Endothelial cell of umbilical vein (primary cell): Measurements from ENCODE around the gene SYNE3. TPM values are rescaled to one million over a fixed set of nuclear protein-coding genes. Genes with fewer than 3 reads are reported as not detected.

ENCODE experiments used
- BruUV-seq: library from RNA; stranded (reverse); fragments of 400-500 nt; replicated peaks from 2 replicates; lab custom pipeline; 2021; lab: Mats Ljungman, UMichigan
- CTCF ChIA-PET: fragments of 300-600, 350-600 bp; sonication (Branson Sonifier 250); formaldehyde crosslinking; loops from one replicate; lab custom pipeline; 2021; ENCODE audit warnings: antibody characterized with exemption, inconsistent platforms; lab: Charles Lee
- POLR2A ChIA-PET: fragments of 300-600, 350-600 bp; sonication (Branson Sonifier 250); formaldehyde crosslinking; loops from one replicate; lab custom pipeline; 2021; ENCODE audit warnings: antibody characterized with exemption, inconsistent platforms; lab: Charles Lee
- DNase-seq: peaks from one replicate; pipeline ENCODE4 v3.0.0-alpha.2; 2011; ENCODE audit warnings: low read depth, low spot score
- FAIRE-seq: peaks from 2 replicates; lab custom pipeline; 2011; peaks lifted over from hg19 to GRCh38; lab: Jason Lieb, UNC
- H2AFZ ChIP-seq: 2 replicates; pipeline ENCODE4 v1.6.0; 2012; ENCODE audit warnings: low read depth, low read length, control low read depth, inconsistent platforms
- H3K27ac ChIP-seq: 2 replicates; pipeline ENCODE4 v1.5.1; 2011; ENCODE audit warnings: low read depth, mild to moderate bottlenecking, control low read depth, low read length, moderate library complexity; ENCODE audit not compliant: insufficient read depth
- H3K27me3 ChIP-seq, 2 experiments: 2 replicates each; pipeline versions ENCODE4 v1.6.0 to v1.6.1; 2011; ENCODE audit warnings: low read length in 2 of 2, mixed read lengths in 1 of 2; ENCODE audit not compliant: control insufficient read depth in 2 of 2, insufficient read depth in 2 of 2
- H3K36me3 ChIP-seq, 2 experiments: 2 replicates in 1 of 2; 3 replicates in 1 of 2; pipeline ENCODE4 v1.5.1; 2011; ENCODE audit warnings: low read length in 2 of 2, mild to moderate bottlenecking in 1 of 2, moderate library complexity in 1 of 2; ENCODE audit not compliant: control insufficient read depth in 2 of 2, insufficient read depth in 2 of 2; ENCODE audit errors: extremely low read depth in 1 of 2
- H3K4me1 ChIP-seq: 3 replicates; pipeline ENCODE4 v1.5.1; 2011; ENCODE audit warnings: mild to moderate bottlenecking, low read length; ENCODE audit not compliant: control insufficient read depth, insufficient read depth; ENCODE audit errors: extremely low read depth
- H3K4me2 ChIP-seq: 2 replicates; pipeline ENCODE4 v1.6.1; 2011; ENCODE audit warnings: low read length, control low read depth, mixed read lengths; ENCODE audit not compliant: insufficient read depth
- H3K4me3 ChIP-seq, 3 experiments: fragments of 200-600 bp in 1 of 3; sonication (generic), shearing (Covaris generic) in 1 of 3; replicated peaks in 1 of 3; 2 replicates each; pipeline ENCODE4 v1.5.1; 2011 to 2016; ENCODE audit warnings: control low read depth in 3 of 3, low read length in 3 of 3, mild to moderate bottlenecking in 2 of 3, inconsistent platforms in 1 of 3, low read depth in 1 of 3, moderate library complexity in 1 of 3; ENCODE audit not compliant: insufficient read depth in 1 of 3
- H3K79me2 ChIP-seq: 2 replicates; pipeline ENCODE4 v1.6.0; 2012; ENCODE audit warnings: low read length, inconsistent platforms; ENCODE audit not compliant: control insufficient read depth, insufficient read depth
- H3K9ac ChIP-seq: replicated peaks from 2 replicates; pipeline ENCODE3; 2011; ENCODE audit warnings: low read length, control low read depth; ENCODE audit not compliant: insufficient read depth; ENCODE audit errors: extremely low read depth
- H3K9me1 ChIP-seq: replicated peaks from 3 replicates; pipeline ENCODE4 v1.6.0; 2011; ENCODE audit warnings: mild to moderate bottlenecking, low read length; ENCODE audit not compliant: control insufficient read depth, insufficient read depth; ENCODE audit errors: extremely low read depth
- H3K9me3 ChIP-seq: replicated peaks from 2 replicates; pipeline ENCODE4 v1.5.1; 2012; ENCODE audit warnings: low read length, inconsistent platforms; ENCODE audit not compliant: control insufficient read depth, insufficient read depth
- H4K20me1 ChIP-seq: replicated peaks from 2 replicates; pipeline ENCODE3; 2011; ENCODE audit warnings: mild to moderate bottlenecking, low read length; ENCODE audit not compliant: control insufficient read depth, insufficient read depth; ENCODE audit errors: extremely low read depth
- FOS ChIP-seq: IDR thresholded peaks from 2 replicates; pipeline ENCODE4 v1.6.1; 2011; ENCODE audit warnings: mild to moderate bottlenecking, low read length, moderate library complexity, borderline replicate concordance; ENCODE audit not compliant: insufficient read depth
- JUN ChIP-seq: IDR thresholded peaks from 2 replicates; pipeline ENCODE4 v1.6.1; 2011; ENCODE audit warnings: borderline replicate concordance, low read depth; ENCODE audit not compliant: insufficient read length, insufficient read depth
- MYC ChIP-seq: IDR thresholded peaks from one replicate; pipeline ENCODE4 v1.6.1; 2011; ENCODE audit warnings: mild to moderate bottlenecking, low read depth, low read length
- dilution Hi-C: fragments of 300-500 bp; cut with MboI; formaldehyde crosslinking; loops from one replicate; pipeline ENCODE4 v1.15.0; 2019; ENCODE audit warnings: low sequenced_read_pairs; ENCODE audit not compliant: extremely low pct_ligation_motif_present
- intact Hi-C: fragments of 100-400 bp; cut with micrococcal nuclease; formaldehyde crosslinking; loops from one replicate; pipeline ENCODE4 v1.10.0; 2022
- polyA plus RNA-seq, 4 experiments: library from polyadenylated mRNA; depleted of rRNA in 3 of 4; stranded (reverse) in 3 of 4; unstranded in 1 of 4; fragments of >200 nt; gene quantifications; 2 replicates each; pipeline versions ENCODE4 v1.2.1 to v1.2.3, GENCODE V29; 2011 to 2012; ENCODE audit warnings: missing spikeins in 1 of 4
- total RNA-seq: library from RNA; stranded (reverse); gene quantifications from 2 replicates; pipeline ENCODE4 v1.2.3, GENCODE V29; 2021
- TF ChIP-seq, protein P1 (sequence below), 2 donors: IDR thresholded peaks; 1 replicate in 1 of 2; 2 replicates in 1 of 2; pipeline ENCODE4 v1.5.1; 2011; ENCODE audit warnings: low read length in 2 of 2, mild to moderate bottlenecking in 2 of 2, moderate library complexity in 2 of 2, control low read depth in 1 of 2, inconsistent platforms in 1 of 2, low read depth in 1 of 2; ENCODE audit not compliant: insufficient read depth in 1 of 2; ENCODE audit errors: extremely low read depth in 1 of 2

The SYNE3 gene
- total and polyA plus RNA-seq, 2 donors (not counting 3 experiments of a cell fraction or from before 2014, with no cell fraction given), result 3.0 to 18.8 TPM

DNA sequence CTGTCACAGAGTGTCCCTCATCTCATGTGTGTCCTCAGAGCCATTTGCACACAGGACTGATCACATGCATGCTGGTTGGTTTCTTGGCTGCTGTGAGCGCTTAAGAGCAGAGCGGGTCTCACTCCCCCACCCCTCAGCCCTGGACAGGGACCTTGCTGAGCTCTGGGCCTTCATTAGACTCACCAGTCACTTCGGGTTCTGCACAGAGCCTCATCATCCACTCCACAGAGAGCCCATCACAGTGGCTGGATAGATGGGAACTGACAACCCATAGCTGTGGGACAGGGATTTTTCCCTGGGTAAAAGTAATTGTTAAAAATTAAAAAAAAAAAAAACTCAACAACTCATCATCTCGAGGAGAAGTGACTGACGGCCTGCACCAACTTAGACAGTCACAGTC is 26.6 kb upstream of the SYNE3 start:
- Histone ChIP-seq H3K36me3 (no peaks in the 10 kb centered on the region), H3K4me1 (peaks cover 29% of the 10 kb centered on the region), H3K4me3 (no peak overlapping the region), H3K27ac (no peak overlapping the region), H3K9me1 (no peaks in the 10 kb centered on the region), H2AFZ (no peak overlapping the region), H3K9me3 (no peaks in the 10 kb centered on the region), H3K9ac (no peak overlapping the region), H3K27me3 (no peaks in the 10 kb centered on the region), H3K79me2 (peaks cover 52% of the 10 kb centered on the region), H4K20me1 (no peaks in the 10 kb centered on the region), H3K4me2 (no peak overlapping the region)
- no peak for FAIRE-seq
- TF ChIP-seq FOS (no peak), JUN (no peak), MYC (no peak)
- TF ChIP-seq, protein P1, sequence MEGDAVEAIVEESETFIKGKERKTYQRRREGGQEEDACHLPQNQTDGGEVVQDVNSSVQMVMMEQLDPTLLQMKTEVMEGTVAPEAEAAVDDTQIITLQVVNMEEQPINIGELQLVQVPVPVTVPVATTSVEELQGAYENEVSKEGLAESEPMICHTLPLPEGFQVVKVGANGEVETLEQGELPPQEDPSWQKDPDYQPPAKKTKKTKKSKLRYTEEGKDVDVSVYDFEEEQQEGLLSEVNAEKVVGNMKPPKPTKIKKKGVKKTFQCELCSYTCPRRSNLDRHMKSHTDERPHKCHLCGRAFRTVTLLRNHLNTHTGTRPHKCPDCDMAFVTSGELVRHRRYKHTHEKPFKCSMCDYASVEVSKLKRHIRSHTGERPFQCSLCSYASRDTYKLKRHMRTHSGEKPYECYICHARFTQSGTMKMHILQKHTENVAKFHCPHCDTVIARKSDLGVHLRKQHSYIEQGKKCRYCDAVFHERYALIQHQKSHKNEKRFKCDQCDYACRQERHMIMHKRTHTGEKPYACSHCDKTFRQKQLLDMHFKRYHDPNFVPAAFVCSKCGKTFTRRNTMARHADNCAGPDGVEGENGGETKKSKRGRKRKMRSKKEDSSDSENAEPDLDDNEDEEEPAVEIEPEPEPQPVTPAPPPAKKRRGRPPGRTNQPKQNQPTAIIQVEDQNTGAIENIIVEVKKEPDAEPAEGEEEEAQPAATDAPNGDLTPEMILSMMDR (IDR thresholded peaks at IDR 0.05; ENCODE audit: extremely low read depth in 1 of 2, insufficient read depth in 1 of 2, low read depth in 1 of 2, low read length in 2 of 2), result no peak
- DNase-seq, result no peak
- no TSS peak for BruUV-seq
- ChIA-PET POLR2A (no interaction called here), CTCF (no interaction called here)
- intact Hi-C loops (no loop called here), dilution Hi-C loops (no loop called here)
